IMR-90 (cell line): ENCODE data around the gene GHDC. TPM values are rescaled to one million over a fixed set of nuclear protein-coding genes. Genes with fewer than 3 reads are reported as not detected.
A peak's percentile ranks its signal among the peaks of the same experiment; 100 is the strongest.

ENCODE experiments used
- ATAC-seq: fragments of 200-7000 bp; cut with Tn5 transposase; 2 replicates; pipeline ENCODE4 v1.9.1; 2020; ENCODE audit warnings: low read depth, mild to moderate bottlenecking, moderate library complexity
- BruUV-seq: library from RNA; stranded (reverse); fragments of 400-500 nt; replicated peaks from 2 replicates; lab custom pipeline; 2021; lab: Mats Ljungman, UMichigan
- CTCF ChIA-PET: fragments of 300-600 bp; formaldehyde crosslinking; extraction: SDS; loops from one replicate; lab custom pipeline; 2021; ENCODE audit warnings: antibody characterized with exemption; lab: Yijun Ruan, JAX
- POLR2A ChIA-PET: fragments of 300-600 bp; sonication (Branson Sonifier 250); formaldehyde crosslinking; loops from one replicate; lab custom pipeline; 2022; ENCODE audit warnings: antibody characterized with exemption; ENCODE audit not compliant: unreplicated experiment; lab: Charles Lee
- DNase-seq: peaks from one replicate; pipeline ENCODE4 v3.0.0; 2013
- H2AFZ ChIP-seq: replicated peaks from 2 replicates; pipeline ENCODE3; 2013; ENCODE audit warnings: low read length, mild to moderate bottlenecking; ENCODE audit not compliant: poor library complexity
- H2AK5ac ChIP-seq: 2 replicates; pipeline ENCODE4 v1.6.1; 2013; ENCODE audit warnings: low read depth, low read length, inconsistent platforms
- H2AK9ac ChIP-seq: replicated peaks from 2 replicates; pipeline ENCODE3; 2013; ENCODE audit warnings: mild to moderate bottlenecking, low read depth, low read length, moderate library complexity; ENCODE audit not compliant: poor library complexity
- H2BK120ac ChIP-seq: 2 replicates; pipeline ENCODE4 v1.6.1; 2013; ENCODE audit warnings: low read depth, low read length, inconsistent platforms
- H2BK15ac ChIP-seq: 3 replicates; pipeline ENCODE4 v1.6.1; 2013; ENCODE audit warnings: low read depth, low read length, inconsistent platforms
- H2BK20ac ChIP-seq: 2 replicates; pipeline ENCODE4 v1.6.1; 2013; ENCODE audit warnings: low read depth, mild to moderate bottlenecking, inconsistent platforms, low read length, moderate library complexity
- H2BK5ac ChIP-seq: 2 replicates; pipeline ENCODE4 v1.6.1; 2013; ENCODE audit warnings: mild to moderate bottlenecking, low read depth, low read length, inconsistent platforms; ENCODE audit not compliant: poor library complexity, severe bottlenecking
- H3K14ac ChIP-seq: replicated peaks from 2 replicates; pipeline ENCODE4 v1.6.1; 2013; ENCODE audit warnings: low read depth, low read length, inconsistent platforms
- H3K18ac ChIP-seq: 2 replicates; pipeline ENCODE4 v1.6.1; 2013; ENCODE audit warnings: low read depth, low read length, control low read depth
- H3K23ac ChIP-seq: 2 replicates; pipeline ENCODE4 v1.6.1; 2013; ENCODE audit warnings: low read depth, low read length, inconsistent platforms
- H3K27ac ChIP-seq: 2 replicates; pipeline ENCODE4 v1.5.1; 2013; ENCODE audit warnings: mild to moderate bottlenecking, control low read depth, low read length; ENCODE audit not compliant: insufficient read depth
- H3K27me3 ChIP-seq: 2 replicates; pipeline ENCODE4 v1.6.1; 2013; ENCODE audit warnings: low read length; ENCODE audit not compliant: control insufficient read depth, insufficient read depth
- H3K36me3 ChIP-seq: 2 replicates; pipeline ENCODE4 v1.6.1; 2013; ENCODE audit warnings: low read length, mixed read lengths; ENCODE audit not compliant: control insufficient read depth, insufficient read depth
- H3K4ac ChIP-seq: 2 replicates; pipeline ENCODE4 v1.6.1; 2013; ENCODE audit warnings: low read depth, low read length, inconsistent platforms
- H3K4me1 ChIP-seq: 2 replicates; pipeline ENCODE4 v1.6.1; 2013; ENCODE audit warnings: low read length, mixed read lengths; ENCODE audit not compliant: control insufficient read depth, insufficient read depth
- H3K4me2 ChIP-seq: 2 replicates; pipeline ENCODE4 v1.6.1; 2013; ENCODE audit warnings: low read depth, mild to moderate bottlenecking, control low read depth, low read length, moderate library complexity
- H3K4me3 ChIP-seq: 2 replicates; pipeline ENCODE4 v1.5.1; 2013; ENCODE audit warnings: low read depth, mild to moderate bottlenecking, control low read depth, low read length, moderate library complexity; ENCODE audit not compliant: insufficient read depth
- H3K56ac ChIP-seq: 2 replicates; pipeline ENCODE4 v1.6.1; 2013; ENCODE audit warnings: low read length, inconsistent platforms; ENCODE audit not compliant: insufficient read depth; ENCODE audit errors: extremely low read depth
- H3K79me1 ChIP-seq, 2 experiments: 2 replicates each; pipeline ENCODE4 v1.6.1; 2013; ENCODE audit warnings: low read length in 2 of 2, inconsistent platforms in 1 of 2, low read depth in 1 of 2
- H3K9ac ChIP-seq: 2 replicates; pipeline ENCODE4 v1.6.1; 2013; ENCODE audit warnings: low read depth, low read length, control low read depth
- H3K9me1 ChIP-seq: 2 replicates; pipeline ENCODE4 v1.6.1; 2013; ENCODE audit warnings: low read length, inconsistent platforms; ENCODE audit not compliant: insufficient read depth
- H3K9me3 ChIP-seq: 2 replicates; pipeline ENCODE4 v1.6.1; 2013; ENCODE audit warnings: low read length; ENCODE audit not compliant: control insufficient read depth, insufficient read depth
- H4K20me1 ChIP-seq: 2 replicates; pipeline ENCODE4 v1.6.1; 2013; ENCODE audit warnings: low read length, inconsistent platforms; ENCODE audit not compliant: insufficient read depth
- H4K5ac ChIP-seq: 2 replicates; pipeline ENCODE4 v1.6.1; 2013; ENCODE audit warnings: mild to moderate bottlenecking, low read depth, low read length, control low read depth
- H4K8ac ChIP-seq, 2 experiments: 2 replicates each; pipeline ENCODE4 v1.6.1; 2013; ENCODE audit warnings: low read depth in 2 of 2, low read length in 2 of 2, control low read depth in 1 of 2, inconsistent platforms in 1 of 2
- H4K91ac ChIP-seq: 2 replicates; pipeline ENCODE4 v1.6.1; 2013; ENCODE audit warnings: low read depth, low read length, inconsistent platforms; ENCODE audit not compliant: insufficient read depth
- BHLHE40 ChIP-seq: fragments of 150-350 bp; IDR thresholded peaks from 2 replicates; pipeline ENCODE4 v1.6.1; 2016; ENCODE audit warnings: mild to moderate bottlenecking, low read depth, low read length
- CEBPB ChIP-seq: IDR thresholded peaks from 2 replicates; pipeline ENCODE4 v1.6.1; 2012; ENCODE audit warnings: low read depth, low read length, improper control_type of control experiment
- CHD1 ChIP-seq: IDR thresholded peaks from 2 replicates; pipeline ENCODE4 v1.6.1; 2012; ENCODE audit warnings: low read depth, low read length, improper control_type of control experiment
- FOS ChIP-seq: fragments of 150-350 bp; IDR thresholded peaks from 2 replicates; pipeline ENCODE4 v1.6.1; 2016; ENCODE audit warnings: low read depth, low read length
- MAZ ChIP-seq: IDR thresholded peaks from 2 replicates; pipeline ENCODE4 v1.6.1; 2012; ENCODE audit warnings: low read depth, mild to moderate bottlenecking, low read length, improper control_type of control experiment, moderate library complexity, borderline replicate concordance
- MXI1 ChIP-seq: IDR thresholded peaks from 2 replicates; pipeline ENCODE4 v1.6.1; 2012; ENCODE audit warnings: low read depth, mild to moderate bottlenecking, low read length, moderate library complexity, borderline replicate concordance
- NFE2L2 ChIP-seq: fragments of 150-350 bp; IDR thresholded peaks from 2 replicates; pipeline ENCODE4 v1.6.1; 2016; ENCODE audit warnings: low read depth, mild to moderate bottlenecking, low read length
- POLR2A ChIP-seq: IDR thresholded peaks from 2 replicates; pipeline ENCODE4 v1.6.1; 2012; ENCODE audit warnings: mild to moderate bottlenecking, low read depth, low read length
- RAD21 ChIP-seq: IDR thresholded peaks from 2 replicates; pipeline ENCODE4 v1.6.1; 2012; ENCODE audit warnings: low read length, improper control_type of control experiment
- RCOR1 ChIP-seq: IDR thresholded peaks from 2 replicates; pipeline ENCODE4 v1.6.1; 2012; ENCODE audit warnings: mild to moderate bottlenecking, low read length, improper control_type of control experiment; ENCODE audit not compliant: insufficient replicate concordance
- RFX5 ChIP-seq: IDR thresholded peaks from 2 replicates; pipeline ENCODE4 v1.8.0; 2012; ENCODE audit warnings: low read depth, mild to moderate bottlenecking, low read length, moderate library complexity
- SMC3 ChIP-seq: fragments of 150-350 bp; IDR thresholded peaks from 2 replicates; pipeline ENCODE4 v1.6.1; 2016; ENCODE audit warnings: low read depth, mild to moderate bottlenecking, antibody characterized with exemption, low read length, moderate library complexity
- WGBS, 2 experiments: methylation state at CpG; one replicate each; pipeline versions ENCODE4 v1.1.5 to v1.1.7; 2013; ENCODE audit warnings: missing lambda C conversion rate in 2 of 2; ENCODE audit not compliant: insufficient read length in 1 of 2; ENCODE audit errors: extremely low coverage in 2 of 2; 5-methylcytosine and 5-hydroxymethylcytosine counted together
- dilution Hi-C: fragments of 300-500 bp; cut with HindIII; formaldehyde crosslinking; loops from one replicate; pipeline ENCODE4 v1.14.3; 2018; ENCODE audit warnings: low sequenced_read_pairs; ENCODE audit not compliant: unreplicated experiment
- in situ Hi-C: fragments of 300-500 bp; cut with MboI; formaldehyde crosslinking; loops from 3 replicates; pipeline ENCODE4 v1.14.3; 2019; ENCODE audit warnings: low sequenced_read_pairs, inconsistent platforms, mixed read lengths
- intact Hi-C: fragments of 100-400 bp; cut with micrococcal nuclease; formaldehyde crosslinking; loops from 2 replicates; pipeline ENCODE4 v1.10.0; 2022
- polyA plus RNA-seq, 3 experiments: library from polyadenylated mRNA; depleted of rRNA; stranded (reverse); fragments of >200 nt; gene quantifications; 2 replicates each; pipeline ENCODE4 v1.2.3, GENCODE V29; 2012; ENCODE audit warnings: low replicate concordance in 1 of 3
- total RNA-seq: library from RNA; depleted of rRNA; stranded (reverse); fragments of >200 nt; gene quantifications from 2 replicates; pipeline ENCODE4 v1.2.3, GENCODE V29; 2012
- TF ChIP-seq, protein P1 (sequence below): fragments of 150-350 bp; IDR thresholded peaks from 2 replicates; pipeline ENCODE4 v1.6.1; 2017; ENCODE audit warnings: mild to moderate bottlenecking, antibody characterized with exemption, low read length, low read depth
- TF ChIP-seq, protein P2 (sequence below): conservative IDR thresholded peaks from 2 replicates; pipeline ENCODE4 v1.5.1; 2012; ENCODE audit warnings: mild to moderate bottlenecking, low read depth, low read length, improper control_type of control experiment

GHDC gene
- total and polyA plus RNA-seq, 2 of the 4 experiments (the other 2 are of a cell fraction) = 5.2 to 8.1 TPM

DNA sequence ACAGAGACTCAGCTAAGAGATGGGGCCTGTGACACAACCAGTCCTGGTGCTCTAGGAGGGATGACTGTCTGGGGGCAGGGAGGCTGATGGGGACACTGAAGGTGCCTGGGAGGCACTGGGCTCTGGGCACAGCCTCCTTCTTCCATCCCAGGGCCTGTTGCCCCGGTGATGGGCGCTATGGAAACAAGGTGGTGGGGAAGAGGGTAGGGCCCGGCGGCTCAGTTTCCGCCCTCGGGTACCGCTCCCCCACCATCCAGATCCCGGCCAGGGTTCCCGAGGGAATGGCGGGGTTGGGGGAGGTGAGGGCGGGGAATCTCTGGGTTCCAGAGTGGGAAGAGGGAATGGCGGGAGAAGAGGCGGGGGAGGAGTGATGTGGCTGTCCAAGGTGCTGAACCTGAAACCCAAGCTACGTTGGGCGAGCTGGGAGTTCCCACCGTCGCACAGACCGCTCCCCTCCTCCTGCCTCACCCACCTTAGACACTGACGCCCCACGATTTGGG is 14.3 kb downstream of the GHDC start:
- no peak overlapping the region for H2BK20ac ChIP-seq
- H3K23ac ChIP-seq = no peak overlapping the region
- no peaks in the 10 kb centered on the region for H3K9me1 ChIP-seq
- H2AFZ ChIP-seq = peak overlapping the region; percentile 70
- CTCF ChIA-PET = no interaction called here
- H3K14ac ChIP-seq = no peak overlapping the region
- no peak overlapping the region for H4K5ac ChIP-seq
- intact Hi-C loops (no loop called here), dilution Hi-C loops (no loop called here), in situ Hi-C loops (no loop called here)
- H3K4me3 ChIP-seq = no peak overlapping the region
- no peaks in the 10 kb centered on the region for H3K9me3 ChIP-seq
- H3K56ac ChIP-seq = no peak overlapping the region
- no peak overlapping the region for H3K4ac ChIP-seq
- H2BK15ac ChIP-seq = no peak overlapping the region
- H2AK5ac ChIP-seq = no peak overlapping the region
- H3K36me3 ChIP-seq = no peaks in the 10 kb centered on the region
- H2BK120ac ChIP-seq = no peak overlapping the region
- BruUV-seq = no TSS peak
- no peak for ATAC-seq
- no peak overlapping the region for H3K27ac ChIP-seq
- H2BK5ac ChIP-seq = no peak overlapping the region
- no peak overlapping the region for H4K8ac ChIP-seq
- H3K4me1 ChIP-seq = peaks cover 9% of the 10 kb centered on the region
- 0 out of 2 replicates have a peak, but pooled peaks cover 2% of the 10 kb centered on the region for H4K20me1 ChIP-seq
- no peak overlapping the region for H4K91ac ChIP-seq
- POLR2A ChIA-PET = no interaction called here
- no peak overlapping the region for H3K9ac ChIP-seq
- DNase-seq = peak; percentile 30
- H2AK9ac ChIP-seq = no peak overlapping the region
- H3K27me3 ChIP-seq = peaks cover 46% of the 10 kb centered on the region
- TF ChIP-seq MXI1 (no peak), RCOR1 (peak; percentile 37), FOS (no peak), CHD1 (no peak), RAD21 (no peak), SMC3 (no peak), CEBPB (no peak), POLR2A (no peak), NFE2L2 (no peak), MAZ (peak; percentile 66; the same call in 1 of the 2 replicates), RFX5 (no peak), BHLHE40 (no peak)
- TF ChIP-seq, protein P1, sequence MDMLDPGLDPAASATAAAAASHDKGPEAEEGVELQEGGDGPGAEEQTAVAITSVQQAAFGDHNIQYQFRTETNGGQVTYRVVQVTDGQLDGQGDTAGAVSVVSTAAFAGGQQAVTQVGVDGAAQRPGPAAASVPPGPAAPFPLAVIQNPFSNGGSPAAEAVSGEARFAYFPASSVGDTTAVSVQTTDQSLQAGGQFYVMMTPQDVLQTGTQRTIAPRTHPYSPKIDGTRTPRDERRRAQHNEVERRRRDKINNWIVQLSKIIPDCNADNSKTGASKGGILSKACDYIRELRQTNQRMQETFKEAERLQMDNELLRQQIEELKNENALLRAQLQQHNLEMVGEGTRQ = no peak
- TF ChIP-seq, protein P2, sequence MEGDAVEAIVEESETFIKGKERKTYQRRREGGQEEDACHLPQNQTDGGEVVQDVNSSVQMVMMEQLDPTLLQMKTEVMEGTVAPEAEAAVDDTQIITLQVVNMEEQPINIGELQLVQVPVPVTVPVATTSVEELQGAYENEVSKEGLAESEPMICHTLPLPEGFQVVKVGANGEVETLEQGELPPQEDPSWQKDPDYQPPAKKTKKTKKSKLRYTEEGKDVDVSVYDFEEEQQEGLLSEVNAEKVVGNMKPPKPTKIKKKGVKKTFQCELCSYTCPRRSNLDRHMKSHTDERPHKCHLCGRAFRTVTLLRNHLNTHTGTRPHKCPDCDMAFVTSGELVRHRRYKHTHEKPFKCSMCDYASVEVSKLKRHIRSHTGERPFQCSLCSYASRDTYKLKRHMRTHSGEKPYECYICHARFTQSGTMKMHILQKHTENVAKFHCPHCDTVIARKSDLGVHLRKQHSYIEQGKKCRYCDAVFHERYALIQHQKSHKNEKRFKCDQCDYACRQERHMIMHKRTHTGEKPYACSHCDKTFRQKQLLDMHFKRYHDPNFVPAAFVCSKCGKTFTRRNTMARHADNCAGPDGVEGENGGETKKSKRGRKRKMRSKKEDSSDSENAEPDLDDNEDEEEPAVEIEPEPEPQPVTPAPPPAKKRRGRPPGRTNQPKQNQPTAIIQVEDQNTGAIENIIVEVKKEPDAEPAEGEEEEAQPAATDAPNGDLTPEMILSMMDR = no peak
- no peak overlapping the region for H3K18ac ChIP-seq
- WGBS, 2 experiments = no CpG with 5 or more reads among the region's 20 CpGs
- no peak overlapping the region; the same call in 1 of the 2 replicates for H3K4me2 ChIP-seq
- no peaks in the 10 kb centered on the region for H3K79me1 ChIP-seq
